ENCODE data around the gene FAF2. TPM values are rescaled to one million over a fixed set of nuclear protein-coding genes. Genes with fewer than 3 reads are reported as not detected.

Gene FAF2
- total RNA-seq, 2 donors from 2014 or later: 23.1 to 24.2 TPM

DNA sequence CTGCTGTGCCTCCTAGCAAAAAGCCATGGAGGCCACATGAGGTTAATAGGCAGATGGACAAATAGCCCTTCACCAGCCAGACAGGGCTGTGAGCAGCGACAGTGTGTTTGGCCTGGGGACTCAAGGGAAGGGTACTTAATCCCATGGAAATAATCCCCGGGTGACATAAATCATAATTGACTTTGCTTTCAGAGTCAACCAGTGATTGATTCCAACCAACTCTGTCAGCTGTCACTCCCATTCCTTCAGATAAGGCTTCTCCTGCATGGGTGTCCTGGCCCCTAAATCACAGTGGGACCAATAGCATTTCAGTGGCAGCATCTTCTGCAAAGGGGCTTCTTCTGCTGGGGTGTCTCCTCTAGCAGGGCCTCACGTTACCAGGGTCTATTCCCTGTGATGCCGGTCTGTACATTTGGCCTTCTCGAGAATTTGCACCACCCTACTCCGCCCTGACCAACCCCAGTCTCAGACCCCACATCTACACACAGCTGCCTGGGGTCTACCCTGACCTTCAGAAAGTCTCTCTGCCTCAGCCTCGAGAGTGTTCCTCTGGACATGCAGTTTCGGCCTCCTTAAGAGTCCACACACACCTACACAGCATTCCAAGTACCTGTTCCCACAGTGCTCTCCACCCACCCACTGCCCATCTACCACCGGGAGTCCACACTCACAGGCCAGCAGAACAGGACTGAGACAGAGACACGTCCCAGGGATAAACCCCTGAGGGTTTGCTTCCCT lies 35.5 kb upstream of the FAF2 start:
- Mint-ChIP-seq H3K4me1 (peaks cover 40% of the 10 kb centered on the region), H3K4me3 (no peak overlapping the region), H3K36me3 (ENCODE audit: low read depth) (peaks cover 4% of the 10 kb centered on the region), H3K27me3 (no peaks in the 10 kb centered on the region), H3K27ac (peak overlapping the region; percentile 34)
- H3K9me3 ChIP-seq (ENCODE audit: control insufficient read depth, low read length, poor library complexity, severe bottlenecking): no peaks in the 10 kb centered on the region
- DNase-seq (no peak), ATAC-seq (no peak)

DNA sequence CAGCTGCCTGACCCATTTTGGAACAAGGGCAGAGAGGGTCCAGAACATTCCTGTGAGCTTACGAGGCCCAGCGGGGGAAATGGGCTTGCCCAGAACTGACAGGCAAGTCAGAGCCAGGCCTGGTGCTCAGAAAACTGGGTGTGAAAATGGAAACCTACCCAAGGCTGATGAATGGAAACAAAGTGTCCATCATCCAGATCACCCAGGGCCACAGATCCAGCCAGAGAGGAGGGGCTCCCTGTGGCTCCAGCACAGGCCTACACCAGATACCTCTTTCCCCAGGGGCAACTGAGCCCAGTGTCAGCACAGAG lies 35.0 kb upstream of the FAF2 start:
- H3K4me3 Mint-ChIP-seq: no peak overlapping the region
- H3K9me3 ChIP-seq (ENCODE audit: control insufficient read depth, low read length, poor library complexity, severe bottlenecking): no peaks in the 10 kb centered on the region
- H3K36me3 Mint-ChIP-seq (ENCODE audit: low read depth): peaks cover 4% of the 10 kb centered on the region
- ATAC-seq (no peak), DNase-seq (no peak)
- H3K4me1 Mint-ChIP-seq: peaks cover 40% of the 10 kb centered on the region
- peak overlapping the region; percentile 34 for H3K27ac Mint-ChIP-seq
- H3K27me3 Mint-ChIP-seq: no peaks in the 10 kb centered on the region

- Mint-ChIP-seq H3K27me3 (no peaks in the 10 kb centered on the region), H3K27ac (peak overlapping the region; percentile 85), H3K4me3 (no peak overlapping the region)
Observed at GRCh38 chr5:176413709-176414191, 34.4 kb upstream of the FAF2 start.

GRCh38 chr5:176414704-176415103 lies 33.5 kb upstream of the FAF2 start:
- peak overlapping the region; percentile 47 for H3K4me3 Mint-ChIP-seq
- DNase-seq (no peak), ATAC-seq (no peak)
- peaks cover 40% of the 10 kb centered on the region for H3K4me1 Mint-ChIP-seq
- peak overlapping the region; percentile 85 for H3K27ac Mint-ChIP-seq
- H3K9me3 ChIP-seq (ENCODE audit: control insufficient read depth, low read length, poor library complexity, severe bottlenecking): no peaks in the 10 kb centered on the region
- peaks cover 4% of the 10 kb centered on the region for H3K36me3 Mint-ChIP-seq (ENCODE audit: low read depth)
- no peaks in the 10 kb centered on the region for H3K27me3 Mint-ChIP-seq

More at GRCh38 chr5:176413709-176414191, 34.4 kb upstream of the FAF2 start:
- DNase-seq: no peak
- Mint-ChIP-seq H3K4me1 (peaks cover 40% of the 10 kb centered on the region), H3K36me3 (ENCODE audit: low read depth) (peaks cover 4% of the 10 kb centered on the region)
- ATAC-seq: no peak
- no peaks in the 10 kb centered on the region for H3K9me3 ChIP-seq (ENCODE audit: control insufficient read depth, low read length, poor library complexity, severe bottlenecking)

GRCh38 chr5:176415240-176415951 lies 32.8 kb upstream of the FAF2 start:
- H3K4me3 Mint-ChIP-seq: peak overlapping the region; percentile 89
- no peaks in the 10 kb centered on the region for H3K9me3 ChIP-seq (ENCODE audit: control insufficient read depth, low read length, poor library complexity, severe bottlenecking)
- ATAC-seq (no peak), DNase-seq (no peak)
- H3K36me3 Mint-ChIP-seq (ENCODE audit: low read depth): no peaks in the 10 kb centered on the region
- peak overlapping the region; percentile 85 for H3K27ac Mint-ChIP-seq
- peaks cover 2% of the 10 kb centered on the region for H3K27me3 Mint-ChIP-seq
- H3K4me1 Mint-ChIP-seq: peaks cover 37% of the 10 kb centered on the region

GRCh38 chr5:176415952-176416924 lies 31.9 kb upstream of the FAF2 start, which contains the start of gene CLTB:
TSS of gene CLTB (minus strand) at chr5:176416539. CDS start at chr5:176416363, 176 bp downstream.
- no peaks in the 10 kb centered on the region for H3K9me3 ChIP-seq (ENCODE audit: control insufficient read depth, low read length, poor library complexity, severe bottlenecking)
- Mint-ChIP-seq H3K4me3 (peak within 1 kb of the TSS; percentile 89), H3K27ac (peak within 1 kb of the TSS; percentile 85), H3K4me1 (peaks cover 31% of the 10 kb centered on the region), H3K27me3 (peaks cover 7% of the 10 kb centered on the region), H3K36me3 (ENCODE audit: low read depth) (peaks cover 2% of the 10 kb centered on the region)
- peak; percentile 94 for ATAC-seq
- peak; percentile 77 to 97 (median 92) for DNase-seq

GRCh38 chr5:176416965-176417364 lies 31.2 kb upstream of the FAF2 start:
- peaks cover 25% of the 10 kb centered on the region for H3K4me1 Mint-ChIP-seq
- H3K4me3 Mint-ChIP-seq: peak overlapping the region; percentile 89
- ATAC-seq: no peak
- peaks cover 7% of the 10 kb centered on the region for H3K27me3 Mint-ChIP-seq
- peaks cover 2% of the 10 kb centered on the region for H3K36me3 Mint-ChIP-seq (ENCODE audit: low read depth)
- H3K27ac Mint-ChIP-seq: peak overlapping the region; percentile 85
- no peaks in the 10 kb centered on the region for H3K9me3 ChIP-seq (ENCODE audit: control insufficient read depth, low read length, poor library complexity, severe bottlenecking)
- DNase-seq: no peak

GRCh38 chr5:176418251-176418650 lies 29.9 kb upstream of the FAF2 start:
- no peak for DNase-seq
- H3K9me3 ChIP-seq (ENCODE audit: control insufficient read depth, low read length, poor library complexity, severe bottlenecking): no peaks in the 10 kb centered on the region
- no peak for ATAC-seq
- Mint-ChIP-seq H3K27me3 (peaks cover 7% of the 10 kb centered on the region), H3K4me3 (no peak overlapping the region), H3K36me3 (ENCODE audit: low read depth) (peaks cover 3% of the 10 kb centered on the region), H3K27ac (no peak overlapping the region), H3K4me1 (peaks cover 17% of the 10 kb centered on the region)

DNA sequence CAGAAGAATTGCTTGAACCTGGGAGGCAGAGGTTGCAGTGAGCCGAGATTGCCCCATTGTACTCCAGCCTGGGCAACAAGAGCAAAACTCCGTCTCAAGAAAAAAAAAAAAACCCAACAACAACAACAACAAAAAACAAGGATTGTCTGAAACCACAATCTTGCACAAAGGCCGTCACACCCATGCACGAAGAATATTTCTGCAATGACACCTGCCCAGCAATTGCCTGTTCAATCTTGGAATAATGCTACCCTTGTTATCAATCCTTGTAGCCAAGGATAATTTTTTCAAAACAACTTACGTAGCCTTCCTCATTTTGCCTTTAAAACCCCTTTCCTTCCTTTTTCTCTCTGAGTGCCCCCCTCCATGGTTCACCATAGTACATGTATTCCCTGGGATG lies 28.1 kb upstream of the FAF2 start:
- H3K4me3 Mint-ChIP-seq: no peak overlapping the region
- peaks cover 7% of the 10 kb centered on the region for H3K27me3 Mint-ChIP-seq
- H3K9me3 ChIP-seq (ENCODE audit: control insufficient read depth, low read length, poor library complexity, severe bottlenecking): no peaks in the 10 kb centered on the region
- no peak overlapping the region for H3K27ac Mint-ChIP-seq
- H3K36me3 Mint-ChIP-seq (ENCODE audit: low read depth): peaks cover 3% of the 10 kb centered on the region
- DNase-seq (no peak), ATAC-seq (no peak)
- peaks cover 6% of the 10 kb centered on the region for H3K4me1 Mint-ChIP-seq

DNA sequence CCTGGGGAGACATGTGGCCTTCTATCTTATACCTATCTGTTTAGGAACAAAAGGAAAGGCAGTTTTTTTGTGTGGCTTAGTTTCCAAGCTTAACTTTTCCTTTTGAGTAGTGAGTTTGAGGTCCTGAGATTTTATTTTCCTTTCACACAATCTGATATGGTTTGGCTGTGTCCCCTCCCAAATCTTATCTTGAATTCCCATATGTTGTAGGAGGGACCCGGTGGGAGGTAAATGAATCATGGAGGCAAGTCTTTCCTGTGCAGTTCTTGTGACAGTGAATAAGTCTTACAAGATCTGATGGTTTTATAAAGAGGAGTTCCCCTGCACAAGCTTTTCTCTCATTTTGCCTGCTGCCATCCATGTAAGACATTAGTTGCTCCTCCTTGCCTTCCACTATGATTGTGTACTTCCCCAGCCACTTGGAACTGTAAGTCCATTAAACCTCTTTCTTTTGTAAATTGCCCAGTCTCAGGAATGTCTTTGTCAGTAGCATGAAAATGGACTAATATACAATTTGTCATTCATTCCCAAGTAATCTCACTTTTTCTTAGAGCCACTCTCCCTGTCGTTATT lies 27.1 kb upstream of the FAF2 start:
- no peak overlapping the region for H3K4me3 Mint-ChIP-seq
- ATAC-seq (no peak), DNase-seq (no peak)
- H3K36me3 Mint-ChIP-seq (ENCODE audit: low read depth): peaks cover 3% of the 10 kb centered on the region
- H3K27me3 Mint-ChIP-seq: peaks cover 7% of the 10 kb centered on the region
- H3K27ac Mint-ChIP-seq: no peak overlapping the region
- no peaks in the 10 kb centered on the region for H3K4me1 Mint-ChIP-seq
- H3K9me3 ChIP-seq (ENCODE audit: control insufficient read depth, low read length, poor library complexity, severe bottlenecking): no peaks in the 10 kb centered on the region

GRCh38 chr5:176424181-176424580 lies 24.0 kb upstream of the FAF2 start:
- peaks cover 3% of the 10 kb centered on the region for H3K36me3 Mint-ChIP-seq (ENCODE audit: low read depth)
- H3K4me3 Mint-ChIP-seq: no peak overlapping the region

DNA sequence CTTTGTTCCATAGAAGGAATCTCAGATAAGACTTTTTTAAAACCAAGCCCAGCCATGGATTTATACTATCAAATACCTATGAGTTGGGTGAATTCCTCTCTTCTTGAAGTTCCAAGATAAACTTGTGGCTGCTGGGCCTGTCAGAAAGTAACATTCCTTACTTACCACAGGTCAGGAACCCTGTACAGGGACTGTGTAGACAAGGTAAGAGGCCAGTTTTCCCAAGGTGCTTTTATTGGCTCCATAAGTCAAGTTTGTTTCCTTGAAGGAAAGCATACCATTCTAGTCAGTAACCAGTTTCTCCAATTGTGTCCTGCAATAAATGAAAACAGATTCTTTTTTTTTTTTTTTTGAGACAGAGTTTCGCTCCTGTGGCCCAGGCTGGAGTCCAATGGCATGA lies 23.0 kb upstream of the FAF2 start:
- no peaks in the 10 kb centered on the region for H3K9me3 ChIP-seq (ENCODE audit: control insufficient read depth, low read length, poor library complexity, severe bottlenecking)
- H3K36me3 Mint-ChIP-seq (ENCODE audit: low read depth): peaks cover 3% of the 10 kb centered on the region
- H3K27ac Mint-ChIP-seq: no peak overlapping the region
- ATAC-seq: no peak
- no peak for DNase-seq
- H3K4me1 Mint-ChIP-seq: no peaks in the 10 kb centered on the region
- H3K27me3 Mint-ChIP-seq: peaks cover 8% of the 10 kb centered on the region
- no peak overlapping the region for H3K4me3 Mint-ChIP-seq

More at GRCh38 chr5:176424181-176424580, 24.0 kb upstream of the FAF2 start:
- no peak for ATAC-seq
- H3K27me3 Mint-ChIP-seq: peaks cover 7% of the 10 kb centered on the region
- DNase-seq: no peak
- no peaks in the 10 kb centered on the region for H3K9me3 ChIP-seq (ENCODE audit: control insufficient read depth, low read length, poor library complexity, severe bottlenecking)
- H3K4me1 Mint-ChIP-seq: no peaks in the 10 kb centered on the region
- H3K27ac Mint-ChIP-seq: no peak overlapping the region

All from T-helper 17 cell (primary cell).